GM21526 (cell line): ENCODE data around the gene FMO5.
A peak's percentile ranks its signal among the peaks of the same experiment; 100 is the strongest.
"Not testable (repeated sequence)": the region's sequence is repeated elsewhere in the genome, so short reads cannot be mapped to it uniquely, and the experiment has no call there.

ENCODE experiments used
- ATAC-seq: cut with Tn5 transposase; IDR thresholded peaks from one replicate; pipeline ENCODE4 v1.9.1; 2021; ENCODE audit warnings: moderate library complexity; ENCODE audit not compliant: unreplicated experiment, low FRiP score

FMO5 gene

GRCh38 chr1:147209825-147210821 lies 15.0 kb downstream of the FMO5 start:
- no peak for ATAC-seq

GRCh38 chr1:147208619-147209018 lies 16.5 kb downstream of the FMO5 start:
- no peak for ATAC-seq

GRCh38 chr1:147207192-147207591 lies 17.9 kb downstream of the FMO5 start:
- no peak for ATAC-seq

GRCh38 chr1:147204080-147204479 lies 21.1 kb downstream of the FMO5 start:
- no peak for ATAC-seq

- ATAC-seq, result no peak
Measured at GRCh38 chr1:147202576-147202975, 22.6 kb downstream of the FMO5 start.

GRCh38 chr1:147201786-147202185 lies 23.4 kb downstream of the FMO5 start:
- ATAC-seq, result no peak

GRCh38 chr1:147201276-147201675 lies 23.9 kb downstream of the FMO5 start:
- ATAC-seq, result no peak

GRCh38 chr1:147197324-147197723 lies 27.8 kb downstream of the FMO5 start:
- ATAC-seq, result not testable (repeated sequence)

GRCh38 chr1:147189514-147189913 lies 35.6 kb downstream of the FMO5 start:
- ATAC-seq, result no peak

- ATAC-seq, result no peak
Measured at GRCh38 chr1:147185432-147185831, 39.7 kb downstream of the FMO5 start.

- no peak for ATAC-seq
Measured at GRCh38 chr1:147177611-147178380, 47.3 kb downstream of the FMO5 start.

GRCh38 chr1:147172168-147173016 lies 52.7 kb downstream of the FMO5 start, which contains the start of gene PRKAB2:
TSS of gene PRKAB2 (minus strand) at chr1:147172470. CDS start at chr1:147172144, 326 bp downstream.
- ATAC-seq, result peak; percentile 90

- ATAC-seq, result no peak
Measured at GRCh38 chr1:147171399-147172167, 53.6 kb downstream of the FMO5 start.

- no peak for ATAC-seq
Measured at GRCh38 chr1:147169840-147170674, 55.1 kb downstream of the FMO5 start.

GRCh38 chr1:147169171-147169570 lies 56.0 kb downstream of the FMO5 start:
- no peak for ATAC-seq

- ATAC-seq, result no peak
Measured at GRCh38 chr1:147168626-147169058, 56.5 kb downstream of the FMO5 start.

GRCh38 chr1:147167365-147167764 lies 57.8 kb downstream of the FMO5 start:
- ATAC-seq, result no peak

GRCh38 chr1:147163019-147163418 lies 62.1 kb downstream of the FMO5 start:
- ATAC-seq, result no peak

- no peak for ATAC-seq
Measured at GRCh38 chr1:147162093-147162492, 63.0 kb downstream of the FMO5 start.
